ENCODE measurements around the gene ANO4. TPM values are rescaled to one million over a fixed set of nuclear protein-coding genes. Genes with fewer than 3 reads are reported as not detected.

ANO4 gene
- total RNA-seq, 1 experiment from 2014 or later: 5.7 TPM

DNA sequence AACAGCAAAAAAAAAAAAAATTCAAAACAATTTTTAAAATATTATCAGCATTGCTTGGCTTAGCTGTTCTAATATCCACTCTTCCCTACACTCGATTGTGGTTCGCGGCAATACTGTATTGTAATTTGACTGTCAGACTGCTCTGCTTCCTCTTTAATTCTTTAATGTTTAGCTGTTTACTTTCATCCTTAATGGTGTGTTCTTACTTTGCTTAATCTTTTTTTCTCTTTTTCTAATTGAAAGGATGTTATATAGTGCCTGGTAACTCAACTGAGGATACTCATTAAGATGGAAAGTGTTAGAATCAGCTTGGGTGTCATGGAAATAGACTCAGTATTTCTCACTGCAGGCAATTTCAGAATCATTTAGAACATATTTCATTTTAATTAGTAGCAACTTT, 2.0 kb downstream of the ANO4 start:
- H3K36me3 Mint-ChIP-seq (ENCODE audit: insufficient read depth in 1 of 3, low read depth in 3 of 3): no peaks in the 10 kb centered on the region
- Histone ChIP-seq H3K18ac (ENCODE audit: insufficient read length, low read depth, low read length) (no peak overlapping the region), H2BK15ac (ENCODE audit: low read depth, low read length) (no peak overlapping the region), H4K8ac (replicated peaks; ENCODE audit: insufficient read length, low read depth, low read length) (no peak overlapping the region), H3K79me1 (ENCODE audit: insufficient read depth, low read depth, low read length, poor library complexity, severe bottlenecking) (no peaks in the 10 kb centered on the region), H3K23ac (ENCODE audit: insufficient read length, low read depth, low read length) (no peak overlapping the region), H2BK5ac (ENCODE audit: insufficient read length, low read length) (no peak overlapping the region), H3K14ac (ENCODE audit: insufficient read depth, low read length) (no peak overlapping the region), H3K4me2 (ENCODE audit: insufficient read depth, insufficient read length, low read length) (no peak overlapping the region), H3K9ac (ENCODE audit: extremely low read depth, insufficient read length, low read length) (no peak overlapping the region), H4K5ac (ENCODE audit: insufficient read length, low read depth, low read length) (no peak overlapping the region), H3K79me2 (ENCODE audit: insufficient read depth, low read length) (no peaks in the 10 kb centered on the region), H2BK20ac (ENCODE audit: low read depth, low read length, poor library complexity, severe bottlenecking) (no peak overlapping the region), H3K4ac (ENCODE audit: low read depth, low read length) (no peak overlapping the region), H3K4me1 (ENCODE audit: insufficient read depth, low read length) (0 out of 2 replicates have a peak, but pooled peaks cover 3% of the 10 kb centered on the region), H2AK5ac (ENCODE audit: insufficient read length, low read length) (no peak overlapping the region), H3K27me3 (ENCODE audit: insufficient read depth, low read length) (no peaks in the 10 kb centered on the region), H3K23me2 (ENCODE audit: insufficient read length, low read depth, low read length, poor library complexity, severe bottlenecking) (no peaks in the 10 kb centered on the region), H2BK120ac (ENCODE audit: low read depth, low read length, poor library complexity, severe bottlenecking) (no peak overlapping the region), H4K20me1 (ENCODE audit: control insufficient read depth, insufficient read depth, insufficient read length) (no peaks in the 10 kb centered on the region), H2AFZ (ENCODE audit: low read length) (no peak overlapping the region), H3K9me3 (ENCODE audit: control insufficient read depth, low read depth, low read length) (no peaks in the 10 kb centered on the region), H2BK12ac (ENCODE audit: insufficient read length, low read depth, low read length) (no peak overlapping the region), H4K91ac (ENCODE audit: insufficient read length, low read depth, low read length) (no peak overlapping the region), H3K27ac (ENCODE audit: insufficient read length, low read depth, low read length) (no peak overlapping the region), H3T11ph (ENCODE audit: low read length) (no peak overlapping the region), H3K56ac (ENCODE audit: insufficient read length, low read depth, low read length) (no peak overlapping the region)
- H3K27ac Mint-ChIP-seq: no peak overlapping the region
- H3K4me3 Mint-ChIP-seq: no peak overlapping the region
- H3K9me3 Mint-ChIP-seq: no peaks in the 10 kb centered on the region
- no CpG with 5 or more reads among the region's 3 CpGs for WGBS (ENCODE audit: extremely low coverage, insufficient read length, low lambda C conversion rate)
- TF ChIP-seq, protein P1, sequence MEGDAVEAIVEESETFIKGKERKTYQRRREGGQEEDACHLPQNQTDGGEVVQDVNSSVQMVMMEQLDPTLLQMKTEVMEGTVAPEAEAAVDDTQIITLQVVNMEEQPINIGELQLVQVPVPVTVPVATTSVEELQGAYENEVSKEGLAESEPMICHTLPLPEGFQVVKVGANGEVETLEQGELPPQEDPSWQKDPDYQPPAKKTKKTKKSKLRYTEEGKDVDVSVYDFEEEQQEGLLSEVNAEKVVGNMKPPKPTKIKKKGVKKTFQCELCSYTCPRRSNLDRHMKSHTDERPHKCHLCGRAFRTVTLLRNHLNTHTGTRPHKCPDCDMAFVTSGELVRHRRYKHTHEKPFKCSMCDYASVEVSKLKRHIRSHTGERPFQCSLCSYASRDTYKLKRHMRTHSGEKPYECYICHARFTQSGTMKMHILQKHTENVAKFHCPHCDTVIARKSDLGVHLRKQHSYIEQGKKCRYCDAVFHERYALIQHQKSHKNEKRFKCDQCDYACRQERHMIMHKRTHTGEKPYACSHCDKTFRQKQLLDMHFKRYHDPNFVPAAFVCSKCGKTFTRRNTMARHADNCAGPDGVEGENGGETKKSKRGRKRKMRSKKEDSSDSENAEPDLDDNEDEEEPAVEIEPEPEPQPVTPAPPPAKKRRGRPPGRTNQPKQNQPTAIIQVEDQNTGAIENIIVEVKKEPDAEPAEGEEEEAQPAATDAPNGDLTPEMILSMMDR (conservative IDR thresholded peaks at IDR 0.05): no peak
- H3K27me3 Mint-ChIP-seq (ENCODE audit: low read depth): peaks cover 12% of the 10 kb centered on the region
- no peak for DNase-seq
- H3K4me1 Mint-ChIP-seq: peaks cover 36 to 53% of the 10 kb centered on the region in 2 experiments
